Vagina (tissue), 2 donors: ENCODE data around the gene SH2D6. TPM values are rescaled to one million over a fixed set of nuclear protein-coding genes. Genes with fewer than 3 reads are reported as not detected.

ENCODE experiments used
- DNase-seq, 2 donors: peaks; one replicate each; pipeline ENCODE4 v3.0.0-alpha.2; 2017; ENCODE audit errors: extremely low spot score in 2 of 2
- H3K27ac ChIP-seq: fragments of 200-600 bp; sonication (generic); one replicate; pipeline ENCODE4 v1.5.1; 2019
- H3K27me3 ChIP-seq: fragments of 200-600 bp; sonication (generic); one replicate; pipeline ENCODE4 v1.5.1; 2019
- H3K36me3 ChIP-seq, 2 donors: fragments of 200-600 bp; sonication (generic); one replicate each; pipeline ENCODE4 v1.5.1; 2017 to 2019
- H3K4me1 ChIP-seq: fragments of 200-600 bp; sonication (generic); one replicate; pipeline ENCODE4 v1.5.1; 2019
- H3K4me3 ChIP-seq, 2 donors: fragments of 200-600 bp; sonication (generic); 1 replicate in 1 of 2; 2 replicates in 1 of 2; pipeline ENCODE4 v1.5.1; 2016 to 2019
- H3K9me3 ChIP-seq: fragments of 200-600 bp; sonication (generic); one replicate; pipeline ENCODE4 v1.5.1; 2019
- CTCF ChIP-seq, 3 experiments: fragments of 450-650 bp in 2 of 3; fragments of 200-600 bp in 1 of 3; sonication (generic) in 1 of 3; IDR thresholded peaks; one replicate each; pipeline ENCODE4 v1.5.1; 2017 to 2019; ENCODE audit warnings: antibody characterized with exemption in 3 of 3, mild to moderate bottlenecking in 2 of 3, moderate library complexity in 2 of 3
- POLR2A ChIP-seq, 2 donors: fragments of 450-650 bp; IDR thresholded peaks; one replicate each; pipeline ENCODE4 v1.6.1; 2017; ENCODE audit warnings: antibody characterized with exemption in 2 of 2, mild to moderate bottlenecking in 2 of 2, moderate library complexity in 2 of 2
- POLR2AphosphoS5 ChIP-seq, 2 donors: sonication (generic); formaldehyde crosslinking; IDR thresholded peaks; one replicate each; pipeline ENCODE4 v1.9.0; 2017; ENCODE audit warnings: antibody characterized with exemption in 2 of 2, mild to moderate bottlenecking in 2 of 2, low read depth in 1 of 2; ENCODE audit not compliant: insufficient read depth in 1 of 2
- intact Hi-C: fragments of 100-400 bp; cut with DNase I; formaldehyde crosslinking; loops from one replicate; pipeline ENCODE4 v1.15.1; 2023
- total RNA-seq: library from RNA; depleted of rRNA; stranded (reverse); fragments of >200 nt; gene quantifications from one replicate; pipeline ENCODE4 v1.2.3, GENCODE V29; 2016

SH2D6 gene
- total RNA-seq = not detected

- H3K9me3 ChIP-seq = no peaks in the 10 kb centered on the region
- H3K4me3 ChIP-seq = peak within 1 kb of the TSS; percentile 62 to 86
- DNase-seq = no peak
- peaks cover 50% of the 10 kb centered on the region for H3K4me1 ChIP-seq
- H3K27me3 ChIP-seq = no peaks in the 10 kb centered on the region
- intact Hi-C loops = no loop called here
- peak within 1 kb of the TSS; percentile 99 for H3K27ac ChIP-seq
- peak in 1 of 2 donors; percentile 80 for TF ChIP-seq POLR2A (IDR thresholded peaks at IDR 0.05)
- TF ChIP-seq POLR2AphosphoS5 (IDR thresholded peaks at IDR 0.05; ENCODE audit: insufficient read depth in 1 of 2, low read depth in 1 of 2) = peak; percentile 80 to 96
- peak in 1 of 3 experiments; percentile 18 for TF ChIP-seq CTCF (IDR thresholded peaks at IDR 0.05)
- H3K36me3 ChIP-seq = no peaks in the 10 kb centered on the region
Observed at GRCh38 chr2:85418132-85419008, at the start of gene SH2D6. Gene SH2D6, plus strand, starts transcription at chr2:85418714. Its CDS starts 10,752 bp downstream, at chr2:85429466.

GRCh38 chr2:85368921-85369320 lies 49.6 kb upstream of the SH2D6 start:
- Histone ChIP-seq H3K9me3 (no peaks in the 10 kb centered on the region), H3K27me3 (no peaks in the 10 kb centered on the region), H3K27ac (no peak overlapping the region), H3K4me3 (no peak overlapping the region), H3K4me1 (no peaks in the 10 kb centered on the region), H3K36me3 (peaks cover 0 to 9% of the 10 kb centered on the region in 2 donors)
- intact Hi-C loops = no loop called here
- TF ChIP-seq POLR2AphosphoS5 (IDR thresholded peaks at IDR 0.05; ENCODE audit: insufficient read depth in 1 of 2, low read depth in 1 of 2) (no peak), POLR2A (IDR thresholded peaks at IDR 0.05) (no peak), CTCF (IDR thresholded peaks at IDR 0.05) (no peak)
- no peak for DNase-seq

GRCh38 chr2:85369500-85369899 lies 49.0 kb upstream of the SH2D6 start:
- H3K27me3 ChIP-seq = no peaks in the 10 kb centered on the region
- DNase-seq = no peak
- no peak overlapping the region for H3K27ac ChIP-seq
- H3K36me3 ChIP-seq = peaks cover 0 to 9% of the 10 kb centered on the region in 2 donors
- H3K4me3 ChIP-seq = no peak overlapping the region
- no peaks in the 10 kb centered on the region for H3K4me1 ChIP-seq
- TF ChIP-seq POLR2A (IDR thresholded peaks at IDR 0.05) = no peak
- no peak for TF ChIP-seq CTCF (IDR thresholded peaks at IDR 0.05)
- TF ChIP-seq POLR2AphosphoS5 (IDR thresholded peaks at IDR 0.05; ENCODE audit: insufficient read depth in 1 of 2, low read depth in 1 of 2) = no peak
- no peaks in the 10 kb centered on the region for H3K9me3 ChIP-seq
- intact Hi-C loops = no loop called here

DNA sequence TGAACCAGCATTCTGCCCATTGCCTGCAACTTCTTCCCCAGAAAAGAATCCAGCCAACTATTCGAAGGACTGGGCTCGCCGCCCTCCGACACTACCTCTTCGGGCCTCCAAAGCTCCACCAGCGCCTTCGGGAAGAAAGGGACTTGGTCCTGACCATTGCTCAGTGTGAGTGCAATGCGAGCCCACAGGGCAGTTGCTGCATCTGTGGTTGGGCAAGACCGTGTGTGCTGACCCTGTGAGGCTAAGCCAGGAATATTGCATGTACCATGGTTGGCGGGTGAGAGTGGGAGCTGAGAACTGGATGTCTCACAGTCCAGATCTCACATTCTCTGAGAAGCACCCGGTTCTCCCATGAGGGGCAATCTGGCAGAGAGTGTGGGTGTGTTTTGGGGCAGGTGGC lies 47.5 kb upstream of the SH2D6 start:
- H3K4me3 ChIP-seq = no peak overlapping the region
- peaks cover 0 to 9% of the 10 kb centered on the region in 2 donors for H3K36me3 ChIP-seq

More for the DNA sequence above, 47.5 kb upstream of the SH2D6 start:
- Histone ChIP-seq H3K27ac (no peak overlapping the region), H3K27me3 (no peaks in the 10 kb centered on the region), H3K4me1 (no peaks in the 10 kb centered on the region), H3K9me3 (no peaks in the 10 kb centered on the region)
- TF ChIP-seq POLR2A (IDR thresholded peaks at IDR 0.05) (no peak), POLR2AphosphoS5 (IDR thresholded peaks at IDR 0.05; ENCODE audit: insufficient read depth in 1 of 2, low read depth in 1 of 2) (no peak), CTCF (IDR thresholded peaks at IDR 0.05) (no peak)
- intact Hi-C loops = no loop called here
- DNase-seq = no peak
